K562 (cell line): ENCODE data around the gene ZNF473. TPM values are rescaled to one million over a fixed set of nuclear protein-coding genes. Genes with fewer than 3 reads are reported as not detected.
A peak's percentile ranks its signal among the peaks of the same experiment; 100 is the strongest.

Source experiments
- BRD4 ChIP-seq: fragments of 200-600 bp; sonication (generic); IDR thresholded peaks from 2 replicates; pipeline ENCODE4 v1.6.1; 2017; ENCODE audit warnings: inconsistent platforms
- CAMTA2 ChIP-seq: fragments of 250-450 bp; sonication (Bioruptor Pico); conservative IDR thresholded peaks from 2 replicates; pipeline ENCODE4 v1.5.1; 2022
- CHD7 ChIP-seq: fragments of 200-600 bp; sonication (generic); IDR thresholded peaks from one replicate; pipeline ENCODE4 v1.6.1; 2012; ENCODE audit warnings: mild to moderate bottlenecking, low read depth, low read length, inconsistent platforms
- FOSL1 ChIP-seq: fragments of 200-800 bp; sonication (Bioruptor generic); conservative IDR thresholded peaks from 2 replicates; pipeline ENCODE4 v1.6.1; 2016; ENCODE audit warnings: missing genetic modification characterization, missing compliant biosample characterization
- NCOA6 ChIP-seq: fragments of 450-650 bp; IDR thresholded peaks from 2 replicates; pipeline ENCODE4 v1.6.1; 2017; ENCODE audit warnings: mild to moderate bottlenecking
- NR1H2 ChIP-seq: sonication (generic); formaldehyde crosslinking; IDR thresholded peaks from 2 replicates; pipeline ENCODE4 v1.4.0; 2020; ENCODE audit warnings: mild to moderate bottlenecking, missing genetic modification reagents
- SRSF9 ChIP-seq: fragments of 200-400 bp; formaldehyde crosslinking; IDR thresholded peaks from 2 replicates; pipeline ENCODE4 v1.6.1; 2017; ENCODE audit warnings: low read depth, low read length, borderline replicate concordance
- TEAD1 ChIP-seq, 2 experiments: fragments of 450-650 bp in 1 of 2; sonication (generic) in 1 of 2; formaldehyde crosslinking; IDR thresholded peaks; 2 replicates each; pipeline versions ENCODE4 v1.4.0 to v1.8.0; 2020 to 2022; ENCODE audit warnings: mild to moderate bottlenecking in 2 of 2, missing genetic modification reagents in 1 of 2
- TRIM24 ChIP-seq, 2 experiments: fragments of 450-650 bp; IDR thresholded peaks; 2 replicates each; pipeline ENCODE4 v1.6.1; 2016
- ZNF592 ChIP-seq: fragments of 450-650 bp; IDR thresholded peaks from 2 replicates; pipeline ENCODE4 v1.6.1; 2017; ENCODE audit warnings: antibody characterized with exemption, mild to moderate bottlenecking
- polyA plus RNA-seq, 8 experiments: library from polyadenylated mRNA; depleted of rRNA in 4 of 8; stranded (reverse) in 5 of 8; unstranded in 3 of 8; fragments of >200 nt; fragmentation: Nextera tagmentation in 2 of 8; fragmentation: Illumina TruSeq in 1 of 8; extraction: Ambion mirVana in 2 of 8; extraction: Trizol in 1 of 8; gene quantifications; 2 replicates each; pipeline versions ENCODE4 v1.2.1 to v1.2.3, GENCODE V29; 2011 to 2014; ENCODE audit warnings: inconsistent platforms in 1 of 8, missing spikeins in 1 of 8
- total RNA-seq, 7 experiments: library from RNA; depleted of rRNA in 6 of 7; stranded (reverse); fragments of >200 nt in 6 of 7; fragmentation: Illumina TruSeq in 2 of 7; extraction: Trizol in 2 of 7; gene quantifications; 2 replicates each; pipeline versions ENCODE4 v1.2.1 to v1.2.3, GENCODE V29; 2011 to 2021; ENCODE audit warnings: low replicate concordance in 1 of 7

The ZNF473 gene
- total and polyA plus RNA-seq, 9 of the 15 experiments (the other 6 are each of a cell fraction or from before 2014, with no cell fraction given) = 8.2 to 34.0 (median 28.5) TPM

GRCh38 chr19:50025022-50025793, 597 bp upstream of the ZNF473 start, which contains the start of gene VRK3 (continued):
- no peak for TF ChIP-seq CHD7
- TF ChIP-seq FOSL1 (tag) = no peak; the same call in 1 of the 2 replicates
- TF ChIP-seq TRIM24 (IDR thresholded peaks at IDR 0.05) = peak in 1 of 2 experiments; percentile 66; a peak in 1 of 4 replicates
- peak; percentile 96 for TF ChIP-seq NCOA6
- no peak for TF ChIP-seq TEAD1 (CRISPR knock-in tag; IDR thresholded peaks at IDR 0.05)
- peak; percentile 84; the same call in 1 of the 2 replicates for TF ChIP-seq CAMTA2 (CRISPR knock-in tag)
- 0 out of 2 replicates have a peak, but pooled peaks have one; percentile 20 for TF ChIP-seq BRD4
- TF ChIP-seq SRSF9 = no peak
- TF ChIP-seq NR1H2 = no peak
- TF ChIP-seq ZNF592 = no peak
